DMS79 (cell line): ENCODE results near the gene POLR2E.

Experiments used
- DNase-seq: peaks from one replicate; lab custom pipeline; 2025; lab: John Stamatoyannopoulos, UW

POLR2E gene

GRCh38 chr19:1079566-1080111, 15.5 kb downstream of the POLR2E start:
- DNase-seq, result no peak

- DNase-seq, result peak; percentile 35
These were observed 18.2 kb downstream of the POLR2E start for GRCh38 chr19:1076951-1077350.

- DNase-seq, result no peak
These were observed 19.2 kb downstream of the POLR2E start for GRCh38 chr19:1076046-1076386.

DNA sequence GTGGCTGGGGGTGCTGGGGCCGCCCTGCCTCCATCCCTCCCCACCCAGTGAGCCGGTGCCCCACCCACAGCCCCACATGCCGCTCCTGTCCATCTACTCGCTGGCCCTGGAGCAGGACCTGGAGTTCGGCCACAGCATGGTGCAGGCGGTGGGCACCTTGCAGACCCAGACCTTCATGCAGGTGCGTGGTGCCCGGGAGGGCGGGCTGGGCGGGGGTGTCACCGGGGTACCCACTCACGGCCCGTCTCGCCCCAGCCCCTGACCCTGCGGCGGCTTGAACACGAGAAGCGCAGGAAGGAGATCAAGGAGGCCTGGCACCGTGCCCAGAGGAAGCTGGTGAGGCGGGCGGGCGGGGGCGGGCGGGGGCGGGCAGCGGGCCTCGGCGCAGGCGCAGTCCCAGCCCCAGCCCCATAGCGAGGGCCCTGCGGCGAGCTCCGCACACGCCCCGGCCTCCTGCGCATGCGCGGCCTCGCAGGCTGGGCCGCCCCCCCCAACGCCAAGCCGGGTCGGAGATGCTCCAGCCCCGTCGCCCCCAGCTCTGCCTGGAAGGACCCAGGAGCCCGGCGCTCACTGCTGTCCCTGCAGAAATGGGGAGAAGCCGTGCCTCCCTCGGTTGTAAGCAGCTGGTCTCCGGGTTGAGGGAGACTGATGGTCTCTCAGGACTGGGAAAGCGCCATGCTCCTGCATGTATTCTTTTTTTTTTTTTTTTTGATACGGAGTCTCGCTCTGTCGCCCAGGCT, 20.5 kb downstream of the POLR2E start:
- peak; percentile 73 for DNase-seq

- no peak for DNase-seq
These were observed 21.1 kb downstream of the POLR2E start for GRCh38 chr19:1073956-1074517.

DNA sequence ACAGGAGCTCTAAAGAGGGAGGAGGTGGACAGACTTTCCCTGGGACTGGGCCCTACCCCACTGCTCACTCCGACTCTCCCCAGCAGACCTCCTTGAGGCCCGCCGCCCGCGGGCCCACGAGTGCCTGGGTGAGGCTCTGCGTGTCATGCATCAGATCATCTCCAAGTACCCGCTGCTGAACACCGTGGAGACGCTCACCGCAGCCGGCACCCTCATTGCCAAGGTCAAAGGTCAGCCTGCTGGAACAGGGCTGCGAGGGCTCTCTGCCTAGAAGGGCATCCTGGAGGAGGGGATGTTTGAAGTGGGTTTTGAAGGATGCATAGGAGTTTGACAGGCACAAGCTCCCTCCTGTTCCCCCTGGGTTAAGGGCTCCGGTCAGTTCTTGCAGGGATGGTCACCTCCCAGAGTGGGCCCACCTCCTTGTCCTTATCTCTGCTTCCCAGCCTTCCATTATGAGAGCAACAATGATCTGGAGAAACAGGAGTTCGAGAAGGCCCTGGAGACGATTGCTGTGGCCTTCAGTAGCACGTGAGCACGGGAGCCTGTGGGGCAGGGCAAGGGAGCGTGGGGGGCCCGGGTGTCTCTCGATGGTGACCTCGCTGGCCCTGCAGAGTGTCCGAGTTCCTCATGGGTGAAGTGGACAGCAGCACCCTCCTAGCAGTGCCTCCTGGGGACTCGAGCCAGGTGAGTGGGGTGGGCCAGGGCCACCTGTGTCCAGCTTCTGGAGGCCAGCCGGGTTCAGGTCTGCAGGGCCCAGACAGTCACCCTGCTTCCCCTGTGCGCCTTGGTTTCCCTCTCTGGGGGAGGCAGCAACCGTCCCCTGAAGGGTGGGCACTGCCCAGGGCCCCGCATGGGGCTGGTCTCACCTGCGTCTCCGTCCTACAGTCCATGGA, 21.9 kb downstream of the POLR2E start:
- DNase-seq, result no peak

- no peak for DNase-seq
These were observed 22.7 kb downstream of the POLR2E start for GRCh38 chr19:1072371-1073015.

DNA sequence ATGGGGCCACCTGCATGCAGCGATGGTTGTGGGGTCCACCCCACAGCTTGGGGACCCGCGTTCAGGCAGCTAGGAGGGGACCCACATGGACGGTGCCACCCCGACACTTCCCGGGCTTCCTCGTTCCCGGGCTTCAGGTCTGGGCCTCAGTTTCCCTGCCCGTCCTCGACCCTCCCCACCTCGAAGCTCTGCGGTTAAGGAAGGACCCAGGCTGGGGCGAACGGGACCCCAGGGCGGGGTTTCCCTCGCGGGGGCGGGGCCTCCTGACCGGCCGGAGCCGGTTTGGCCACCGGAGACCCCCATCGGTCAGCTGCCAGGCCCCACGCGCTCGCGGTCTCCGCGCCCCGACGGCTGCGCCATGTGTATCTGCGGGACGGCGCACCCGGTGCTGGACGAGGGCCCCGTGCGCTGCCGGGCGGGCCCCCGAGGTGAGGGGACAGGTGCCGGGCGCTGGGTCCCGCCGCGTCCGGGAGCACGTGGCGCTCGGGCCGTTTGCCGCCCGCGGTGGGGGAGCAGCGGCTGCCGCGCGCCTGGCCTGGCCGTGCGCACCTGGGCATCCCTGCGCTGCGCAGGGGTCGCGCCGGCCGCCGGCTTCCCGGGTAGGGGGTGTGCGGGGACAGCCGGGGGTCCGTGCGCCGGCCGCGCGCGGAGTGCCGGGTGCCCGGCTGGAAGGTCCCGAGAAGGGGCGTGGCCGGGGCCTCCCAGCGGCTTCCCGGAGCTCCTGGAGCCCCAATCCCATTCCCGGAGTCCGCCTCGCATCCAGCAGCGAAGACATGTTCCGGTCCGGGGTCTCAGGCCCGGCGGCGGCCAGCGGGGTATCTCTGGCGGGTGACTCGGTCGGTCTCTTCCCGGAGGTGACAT, 24.0 kb downstream of the POLR2E start:
- no peak for DNase-seq

- no peak for DNase-seq
These were observed 24.6 kb downstream of the POLR2E start for GRCh38 chr19:1070576-1070930.

DNA sequence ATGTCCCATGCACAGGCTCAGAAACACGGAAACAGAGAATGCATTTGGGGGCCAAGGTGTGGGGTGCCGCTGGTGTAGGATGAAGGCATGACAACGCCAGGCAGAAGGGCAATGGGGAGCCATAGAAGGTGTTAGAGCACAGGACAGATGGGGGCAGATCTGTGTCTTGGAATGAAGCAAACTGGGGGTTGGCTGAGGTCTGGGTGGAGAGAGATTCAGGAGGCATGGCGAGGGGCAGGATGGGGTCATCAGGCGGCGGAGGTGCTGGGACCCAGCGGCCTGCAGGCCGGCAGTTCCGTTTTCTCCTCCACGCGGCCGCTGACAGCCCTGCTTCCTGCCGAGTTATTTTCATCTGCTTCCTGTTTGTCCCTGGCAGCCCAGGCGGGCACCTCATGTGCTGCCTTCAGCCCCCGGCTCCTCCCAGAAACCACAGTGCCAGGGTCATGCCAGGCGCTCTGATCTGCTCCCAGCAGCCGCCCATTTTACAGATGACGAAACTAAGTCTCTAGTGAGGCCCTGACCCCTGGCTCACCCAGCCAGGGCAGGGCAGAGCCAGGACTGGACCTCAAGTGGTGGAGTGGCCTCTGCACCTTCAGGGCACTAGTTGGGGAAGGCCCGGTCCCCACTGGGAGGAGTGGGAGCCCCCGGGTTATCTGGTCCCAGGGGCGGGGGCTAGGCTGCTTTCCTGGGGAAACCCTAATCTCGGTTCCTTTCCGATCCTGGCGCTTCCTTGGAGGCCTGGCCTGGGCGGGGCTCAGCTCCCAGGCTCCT, 26.0 kb downstream of the POLR2E start:
- no peak for DNase-seq

DNA sequence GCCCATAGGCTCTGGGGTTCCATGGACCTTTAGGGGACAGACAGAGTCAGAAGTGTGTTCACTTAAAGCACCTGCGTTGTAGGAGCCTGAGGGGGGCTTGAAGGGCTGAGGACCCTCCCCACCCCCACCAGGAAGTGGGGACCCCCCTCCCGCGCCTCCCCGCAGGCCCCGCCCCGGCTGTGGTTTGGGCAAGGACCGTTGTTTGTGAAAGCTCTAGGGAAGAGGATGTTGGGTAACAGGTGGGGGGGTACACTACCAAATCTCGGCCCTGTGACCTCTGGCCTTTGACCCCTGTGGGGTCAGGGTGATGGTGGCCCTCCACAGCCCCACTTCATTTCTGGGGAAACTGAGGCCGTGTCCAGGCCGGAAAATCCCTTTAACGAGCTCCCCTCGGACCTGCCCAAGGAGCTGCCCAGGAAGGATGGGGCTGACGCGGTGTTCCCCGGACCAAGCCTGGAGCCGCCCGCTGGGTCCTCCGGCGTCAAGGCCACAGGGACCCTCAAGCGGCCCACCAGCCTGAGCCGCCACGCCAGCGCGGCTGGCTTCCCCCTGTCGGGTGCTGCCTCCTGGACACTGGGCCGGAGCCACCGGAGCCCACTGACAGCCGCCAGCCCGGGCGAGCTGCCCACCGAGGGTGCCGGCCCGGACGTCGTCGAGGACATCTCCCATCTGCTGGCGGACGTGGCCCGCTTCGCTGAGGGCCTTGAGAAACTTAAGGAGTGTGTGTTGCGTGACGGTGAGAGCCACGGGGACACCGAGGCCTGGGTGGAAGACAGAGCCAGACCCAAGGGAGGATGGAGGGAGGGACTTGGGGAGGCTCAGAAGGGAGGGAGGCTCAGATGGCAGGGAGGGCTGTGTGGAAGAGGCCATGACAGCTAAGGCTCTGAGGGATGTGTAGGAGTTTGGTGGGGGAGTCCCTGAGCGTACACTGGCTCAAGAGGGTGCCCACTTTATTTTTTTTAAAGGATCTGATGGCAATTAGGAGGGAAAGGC, 26.9 kb downstream of the POLR2E start:
- DNase-seq, result no peak

GRCh38 chr19:1067341-1067957, 27.7 kb downstream of the POLR2E start:
- DNase-seq, result no peak

DNA sequence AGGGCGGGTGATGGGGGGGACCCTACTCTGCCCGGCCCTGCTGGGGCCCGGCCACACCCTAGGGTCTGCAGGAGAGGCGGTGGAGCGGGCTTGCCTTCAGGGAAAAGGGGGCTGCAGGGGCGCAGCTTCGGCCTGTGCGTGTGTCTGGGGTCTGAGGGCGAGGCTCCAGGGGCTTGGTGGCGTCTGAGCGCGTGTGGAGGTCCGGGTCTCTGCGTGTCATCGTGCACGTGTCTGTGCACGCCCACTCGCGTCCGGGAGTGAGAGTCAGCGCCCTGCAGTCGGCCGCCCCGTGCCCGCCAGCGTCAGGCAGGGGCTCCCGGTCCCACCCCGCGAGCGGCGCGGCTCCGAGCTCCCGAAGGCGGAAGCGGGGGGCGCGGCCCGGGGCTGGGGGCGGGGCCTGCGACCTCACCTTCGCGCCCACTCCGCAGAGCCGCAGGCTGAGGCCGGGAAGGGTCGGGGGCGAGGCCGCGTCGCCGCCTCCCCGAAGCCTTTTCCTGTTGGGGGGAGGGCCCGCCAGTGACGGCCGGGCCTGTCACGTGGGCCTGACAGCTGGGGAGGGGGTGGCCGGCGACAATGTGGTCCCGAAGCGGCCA, 28.3 kb downstream of the POLR2E start, which contains the start of gene ARHGAP45:
ARHGAP45 (plus strand) TSS at position 420 of the 593 bp plus-strand sequence. CDS start 239 bp downstream, outside the sequence.
- no peak for DNase-seq

GRCh38 chr19:1066251-1066747, 28.9 kb downstream of the POLR2E start:
- DNase-seq, result no peak

- DNase-seq, result no peak
These were observed 29.5 kb downstream of the POLR2E start for GRCh38 chr19:1065606-1066109.

DNA sequence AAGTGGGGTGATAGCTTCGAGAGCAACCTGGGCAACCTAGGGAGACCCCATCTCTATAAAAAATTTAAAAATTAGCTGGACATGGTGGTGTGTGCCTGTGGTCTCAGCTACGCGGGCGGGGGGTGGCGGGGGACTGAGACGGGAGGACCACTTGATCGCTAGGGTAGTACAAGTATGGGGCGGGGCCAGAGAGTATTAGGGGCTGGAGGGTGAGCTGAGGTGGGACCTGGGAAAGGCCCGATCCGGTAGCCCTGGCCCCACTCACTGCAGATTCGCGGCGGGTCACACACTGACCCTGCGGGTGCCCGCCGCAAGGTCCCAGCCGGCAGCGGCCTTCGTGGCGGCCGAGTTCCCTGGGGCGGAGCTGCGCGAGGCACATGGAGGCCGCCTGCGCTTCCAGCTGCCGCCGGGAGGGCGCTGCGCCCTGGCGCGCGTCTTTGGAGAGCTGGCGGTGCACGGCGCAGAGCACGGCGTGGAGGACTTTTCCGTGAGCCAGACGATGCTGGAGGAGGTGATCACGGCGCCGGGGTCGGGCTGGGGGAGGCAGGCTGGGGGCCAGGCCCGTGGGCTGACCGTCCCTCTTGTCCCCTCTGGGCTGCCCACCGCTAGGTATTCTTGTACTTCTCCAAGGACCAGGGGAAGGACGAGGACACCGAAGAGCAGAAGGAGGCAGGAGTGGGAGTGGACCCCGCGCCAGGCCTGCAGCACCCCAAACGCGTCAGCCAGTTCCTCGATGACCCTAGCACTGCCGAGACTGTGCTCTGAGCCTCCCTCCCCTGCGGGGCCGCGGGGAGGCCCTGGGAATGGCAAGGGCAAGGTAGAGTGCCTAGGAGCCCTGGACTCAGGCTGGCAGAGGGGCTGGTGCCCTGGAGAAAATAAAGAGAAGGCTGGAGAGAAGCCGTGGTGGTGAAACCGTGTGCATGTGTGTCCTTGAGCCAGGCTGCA, 30.2 kb downstream of the POLR2E start:
- DNase-seq, result no peak
